WERI-Rb-1 (cell line): Measurements from ENCODE around the gene RANBP3.

ENCODE experiments used
- DNase-seq: peaks from one replicate; pipeline ENCODE4 v3.0.0-alpha.2; 2020
- H3K27ac ChIP-seq: fragments of 250-450 bp; sonication (Bioruptor Pico); 2 replicates; pipeline ENCODE4 v1.5.1; 2020; ENCODE audit warnings: mild to moderate bottlenecking, moderate library complexity
- H3K27me3 ChIP-seq: fragments of 250-450 bp; sonication (Bioruptor Pico); 2 replicates; pipeline ENCODE4 v1.5.1; 2021; ENCODE audit warnings: mild to moderate bottlenecking, low read depth, moderate library complexity; ENCODE audit not compliant: insufficient read depth, severe bottlenecking
- H3K36me3 ChIP-seq: fragments of 250-450 bp; sonication (Bioruptor Pico); 2 replicates; pipeline ENCODE4 v1.5.1; 2020; ENCODE audit warnings: mild to moderate bottlenecking, moderate library complexity
- H3K4me3 ChIP-seq: 2 replicates; pipeline ENCODE4 v1.5.1; 2011; ENCODE audit warnings: low read depth, mild to moderate bottlenecking, control low read depth, low read length
- H3K9me3 ChIP-seq: fragments of 250-450 bp; sonication (Bioruptor Pico); 2 replicates; pipeline ENCODE4 v1.5.1; 2021; ENCODE audit warnings: mild to moderate bottlenecking, moderate library complexity; ENCODE audit not compliant: severe bottlenecking
- TF ChIP-seq, protein P1 (sequence below): IDR thresholded peaks from 2 replicates; pipeline ENCODE4 v1.5.1; 2011; ENCODE audit warnings: low read depth, mild to moderate bottlenecking, control low read depth, inconsistent platforms, low read length

The RANBP3 gene

DNA sequence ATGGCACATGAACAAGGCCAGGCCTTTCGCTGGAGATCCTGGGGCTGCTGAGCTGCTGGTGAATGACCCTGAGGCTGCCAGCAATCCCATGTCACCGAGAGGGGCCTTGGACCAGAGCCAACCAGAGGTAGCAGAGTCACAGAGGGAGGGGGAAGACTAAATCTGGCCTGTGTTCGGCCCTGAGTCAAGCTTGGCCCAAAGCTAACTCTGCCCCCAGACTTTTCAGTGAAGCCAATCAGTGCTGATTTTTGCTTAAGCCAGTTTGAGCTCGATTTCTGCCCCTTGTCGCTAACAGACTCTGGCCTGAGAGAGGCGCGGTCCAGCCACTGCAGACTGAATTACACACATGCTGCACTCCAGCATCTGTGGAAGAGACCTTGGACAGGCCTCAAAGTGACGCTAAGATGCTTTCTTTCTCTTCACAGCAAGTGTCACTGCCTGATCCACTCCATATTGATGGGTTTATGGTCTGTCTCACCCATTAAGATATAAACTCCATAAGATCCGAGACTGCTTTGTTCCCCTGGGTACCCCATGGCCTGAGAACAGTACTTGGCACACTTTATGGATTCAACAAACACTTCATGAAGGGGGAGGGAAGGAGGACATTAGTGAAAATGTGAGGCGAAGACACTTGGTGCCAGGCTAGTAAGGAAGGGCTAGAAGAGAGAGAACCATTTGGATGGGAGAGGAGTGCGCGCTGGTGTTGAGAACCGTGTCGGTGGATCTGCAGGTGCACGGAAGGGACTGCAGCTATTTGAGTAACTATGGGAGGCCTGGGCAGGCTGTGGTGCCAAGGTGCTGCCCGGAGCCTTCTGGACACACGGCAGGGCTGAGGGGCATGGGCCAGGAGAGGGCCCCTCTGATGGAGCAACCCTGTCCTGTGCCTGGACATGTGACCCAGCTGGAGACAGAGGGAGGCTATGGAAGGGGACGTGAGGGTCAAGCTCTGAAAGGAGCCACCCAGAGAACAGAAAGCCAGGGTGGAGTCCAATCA lies 17.6 kb downstream of the RANBP3 start:
- Histone ChIP-seq H3K9me3 (no peaks in the 10 kb centered on the region), H3K27me3 (no peaks in the 10 kb centered on the region), H3K4me3 (no peak overlapping the region), H3K36me3 (peaks cover 21% of the 10 kb centered on the region), H3K27ac (no peak overlapping the region)
- TF ChIP-seq, protein P1, sequence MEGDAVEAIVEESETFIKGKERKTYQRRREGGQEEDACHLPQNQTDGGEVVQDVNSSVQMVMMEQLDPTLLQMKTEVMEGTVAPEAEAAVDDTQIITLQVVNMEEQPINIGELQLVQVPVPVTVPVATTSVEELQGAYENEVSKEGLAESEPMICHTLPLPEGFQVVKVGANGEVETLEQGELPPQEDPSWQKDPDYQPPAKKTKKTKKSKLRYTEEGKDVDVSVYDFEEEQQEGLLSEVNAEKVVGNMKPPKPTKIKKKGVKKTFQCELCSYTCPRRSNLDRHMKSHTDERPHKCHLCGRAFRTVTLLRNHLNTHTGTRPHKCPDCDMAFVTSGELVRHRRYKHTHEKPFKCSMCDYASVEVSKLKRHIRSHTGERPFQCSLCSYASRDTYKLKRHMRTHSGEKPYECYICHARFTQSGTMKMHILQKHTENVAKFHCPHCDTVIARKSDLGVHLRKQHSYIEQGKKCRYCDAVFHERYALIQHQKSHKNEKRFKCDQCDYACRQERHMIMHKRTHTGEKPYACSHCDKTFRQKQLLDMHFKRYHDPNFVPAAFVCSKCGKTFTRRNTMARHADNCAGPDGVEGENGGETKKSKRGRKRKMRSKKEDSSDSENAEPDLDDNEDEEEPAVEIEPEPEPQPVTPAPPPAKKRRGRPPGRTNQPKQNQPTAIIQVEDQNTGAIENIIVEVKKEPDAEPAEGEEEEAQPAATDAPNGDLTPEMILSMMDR, result no peak
- DNase-seq, result no peak

GRCh38 chr19:5959260-5960004 lies 18.5 kb downstream of the RANBP3 start:
- TF ChIP-seq, protein P1, result no peak
- no peak overlapping the region for H3K4me3 ChIP-seq
- no peaks in the 10 kb centered on the region for H3K9me3 ChIP-seq
- no peaks in the 10 kb centered on the region for H3K27me3 ChIP-seq
- no peak for DNase-seq
- H3K27ac ChIP-seq, result no peak overlapping the region
- peaks cover 16% of the 10 kb centered on the region for H3K36me3 ChIP-seq

DNA sequence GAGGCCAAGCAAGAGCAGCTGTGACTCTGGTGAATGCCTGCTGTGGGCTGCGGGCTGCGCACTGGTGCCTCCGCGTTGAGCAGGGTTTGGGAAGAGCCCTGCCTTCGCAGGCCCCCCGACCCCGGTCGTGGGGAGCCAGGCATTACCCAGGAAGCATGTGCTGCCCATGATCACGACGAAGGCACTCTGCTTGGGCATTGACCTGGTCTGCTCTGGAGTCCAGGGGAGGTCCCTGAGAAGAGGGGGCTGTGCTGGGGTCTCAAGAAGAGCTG lies 19.2 kb downstream of the RANBP3 start:
- H3K36me3 ChIP-seq, result peaks cover 14% of the 10 kb centered on the region
- H3K4me3 ChIP-seq, result no peak overlapping the region
- H3K27me3 ChIP-seq, result no peaks in the 10 kb centered on the region
- TF ChIP-seq, protein P1, result no peak
- no peak overlapping the region for H3K27ac ChIP-seq
- no peaks in the 10 kb centered on the region for H3K9me3 ChIP-seq
- no peak for DNase-seq

DNA sequence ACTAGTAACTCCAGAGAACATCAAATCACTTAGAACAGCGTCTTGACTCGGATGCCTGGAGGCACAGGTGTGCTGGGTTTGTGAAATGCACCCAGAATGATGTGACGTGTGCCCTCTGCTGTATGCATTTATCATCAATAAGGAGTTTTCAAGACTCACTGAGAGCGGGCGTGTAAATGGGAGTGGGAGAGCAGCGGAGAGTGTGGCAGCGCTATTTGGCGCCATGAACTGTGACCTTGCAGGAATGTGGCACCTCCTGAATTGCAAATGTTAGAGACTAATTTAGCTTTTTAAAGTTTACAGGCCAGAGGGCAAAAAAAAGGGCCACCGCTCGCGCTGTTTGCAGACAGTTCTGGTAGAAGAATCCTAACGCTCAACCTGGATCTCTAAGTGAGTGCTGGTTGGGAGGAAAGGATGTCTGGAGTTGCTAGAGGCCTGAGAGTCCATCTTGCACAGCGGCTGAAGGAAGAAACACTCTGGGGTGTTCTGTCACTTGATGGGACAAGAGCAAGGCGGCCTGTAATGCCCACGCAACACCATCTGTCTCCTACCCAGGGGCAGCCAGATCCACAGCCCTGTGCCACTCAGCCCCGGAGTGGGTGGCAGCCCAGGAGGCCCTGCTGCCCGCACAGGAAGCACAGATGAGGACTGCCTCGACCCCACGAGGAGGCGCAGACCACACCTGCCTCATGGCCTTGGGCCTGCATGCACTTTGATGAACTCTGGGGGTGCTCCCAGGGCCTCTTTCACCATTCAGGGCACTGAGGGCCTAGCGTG lies 19.7 kb downstream of the RANBP3 start:
- H3K27ac ChIP-seq, result no peak overlapping the region

GRCh38 chr19:5957170-5957569 lies 20.8 kb downstream of the RANBP3 start:
- Histone ChIP-seq H3K4me3 (no peak overlapping the region), H3K9me3 (no peaks in the 10 kb centered on the region), H3K36me3 (peaks cover 14% of the 10 kb centered on the region), H3K27ac (no peak overlapping the region), H3K27me3 (no peaks in the 10 kb centered on the region)
- no peak for DNase-seq
- TF ChIP-seq, protein P1, result no peak

More for the DNA sequence above, 19.7 kb downstream of the RANBP3 start:
- DNase-seq, result no peak
- Histone ChIP-seq H3K36me3 (peaks cover 14% of the 10 kb centered on the region), H3K9me3 (no peaks in the 10 kb centered on the region), H3K27me3 (no peaks in the 10 kb centered on the region), H3K4me3 (no peak overlapping the region)
- TF ChIP-seq, protein P1, result no peak
